Breast epithelium (tissue), 3 donors: ENCODE data around the gene SOCS4.

Experiments used
- POLR2A ChIP-seq: fragments of 450-650 bp; IDR thresholded peaks from one replicate; pipeline ENCODE4 v1.6.1; 2016; ENCODE audit warnings: antibody characterized with exemption, mild to moderate bottlenecking, moderate library complexity
- TF ChIP-seq, protein P1 (sequence below), 3 donors: fragments of 450-650 bp; IDR thresholded peaks; one replicate each; pipeline ENCODE4 v1.5.1; 2016 to 2017; ENCODE audit warnings: antibody characterized with exemption in 3 of 3, mild to moderate bottlenecking in 3 of 3, moderate library complexity in 3 of 3

DNA sequence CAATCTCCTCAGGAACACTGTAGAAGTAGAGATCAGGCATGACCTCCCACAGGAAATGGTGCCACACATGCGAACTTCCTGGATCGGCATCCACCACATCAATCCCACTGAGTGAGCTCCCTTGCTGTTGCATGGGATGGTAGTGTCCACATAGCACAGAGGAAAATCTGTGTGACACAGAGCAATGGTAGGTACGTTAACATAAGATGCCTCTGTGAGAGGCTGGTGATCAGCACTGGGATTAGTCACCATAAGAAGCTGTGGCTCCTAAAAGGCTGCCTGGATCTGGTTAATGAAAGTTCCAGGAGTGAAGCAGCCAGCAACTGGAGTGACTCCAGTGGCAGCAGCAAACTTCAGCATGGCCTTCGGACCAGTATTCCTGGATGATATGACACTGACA lies 22.0 kb upstream of the SOCS4 start:
- TF ChIP-seq, protein P1, sequence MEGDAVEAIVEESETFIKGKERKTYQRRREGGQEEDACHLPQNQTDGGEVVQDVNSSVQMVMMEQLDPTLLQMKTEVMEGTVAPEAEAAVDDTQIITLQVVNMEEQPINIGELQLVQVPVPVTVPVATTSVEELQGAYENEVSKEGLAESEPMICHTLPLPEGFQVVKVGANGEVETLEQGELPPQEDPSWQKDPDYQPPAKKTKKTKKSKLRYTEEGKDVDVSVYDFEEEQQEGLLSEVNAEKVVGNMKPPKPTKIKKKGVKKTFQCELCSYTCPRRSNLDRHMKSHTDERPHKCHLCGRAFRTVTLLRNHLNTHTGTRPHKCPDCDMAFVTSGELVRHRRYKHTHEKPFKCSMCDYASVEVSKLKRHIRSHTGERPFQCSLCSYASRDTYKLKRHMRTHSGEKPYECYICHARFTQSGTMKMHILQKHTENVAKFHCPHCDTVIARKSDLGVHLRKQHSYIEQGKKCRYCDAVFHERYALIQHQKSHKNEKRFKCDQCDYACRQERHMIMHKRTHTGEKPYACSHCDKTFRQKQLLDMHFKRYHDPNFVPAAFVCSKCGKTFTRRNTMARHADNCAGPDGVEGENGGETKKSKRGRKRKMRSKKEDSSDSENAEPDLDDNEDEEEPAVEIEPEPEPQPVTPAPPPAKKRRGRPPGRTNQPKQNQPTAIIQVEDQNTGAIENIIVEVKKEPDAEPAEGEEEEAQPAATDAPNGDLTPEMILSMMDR (IDR thresholded peaks at IDR 0.05): no peak
- TF ChIP-seq POLR2A: no peak
